Bronchial epithelial cell (primary cell): ENCODE results near the gene P2RY12. TPM values are rescaled to one million over a fixed set of nuclear protein-coding genes. Genes with fewer than 3 reads are reported as not detected.
"Not testable (repeated sequence)": the region's sequence is repeated elsewhere in the genome, so short reads cannot be mapped to it uniquely, and the experiment has no call there.

ENCODE experiments used
- DNase-seq: peaks from one replicate; pipeline ENCODE4 v3.0.0-alpha.2; 2010; ENCODE audit warnings: low read depth
- FAIRE-seq: peaks from 2 replicates; lab custom pipeline; 2011; peaks lifted over from hg19 to GRCh38; lab: Jason Lieb, UNC
- H3K27me3 ChIP-seq: 2 replicates; pipeline ENCODE4 v1.5.1; 2011; ENCODE audit warnings: low read length; ENCODE audit not compliant: control insufficient read depth, insufficient read depth
- H3K36me3 ChIP-seq: 2 replicates; pipeline ENCODE4 v1.5.1; 2011; ENCODE audit warnings: low read length; ENCODE audit not compliant: control insufficient read depth, insufficient read depth
- H3K4me3 ChIP-seq: 2 replicates; pipeline ENCODE4 v1.5.1; 2011; ENCODE audit warnings: mild to moderate bottlenecking, low read depth, low read length, control low read depth
- CTCF ChIP-seq: IDR thresholded peaks from 2 replicates; pipeline ENCODE4 v1.5.1; 2011; ENCODE audit warnings: mild to moderate bottlenecking, moderate library complexity, low read length, control low read depth, inconsistent platforms; ENCODE audit not compliant: insufficient read depth, severe bottlenecking
- total RNA-seq: library from RNA; depleted of rRNA; stranded (reverse); fragments of >200 nt; gene quantifications from 2 replicates; pipeline ENCODE4 v1.2.1, GENCODE V29; 2014

Gene P2RY12
- total RNA-seq, 1 donor from 2014 or later = not detected

GRCh38 chr3:151400341-151400740 is 15.8 kb upstream of the P2RY12 start:
- DNase-seq (peak; percentile 94), FAIRE-seq (no peak)
- no peak overlapping the region for H3K4me3 ChIP-seq
- no peak for TF ChIP-seq CTCF
- H3K27me3 ChIP-seq = no peaks in the 10 kb centered on the region
- no peaks in the 10 kb centered on the region for H3K36me3 ChIP-seq

GRCh38 chr3:151398895-151399294 is 14.3 kb upstream of the P2RY12 start:
- Histone ChIP-seq H3K4me3 (no peak overlapping the region), H3K27me3 (no peaks in the 10 kb centered on the region), H3K36me3 (no peaks in the 10 kb centered on the region)
- FAIRE-seq = no peak
- DNase-seq = no peak
- no peak for TF ChIP-seq CTCF

GRCh38 chr3:151395806-151396205 is 11.3 kb upstream of the P2RY12 start:
- FAIRE-seq (no peak), DNase-seq (peak; percentile 97)
- no peak for TF ChIP-seq CTCF

GRCh38 chr3:151394611-151395010 is 10.1 kb upstream of the P2RY12 start:
- FAIRE-seq (no peak), DNase-seq (peak; percentile 69)
- Histone ChIP-seq H3K4me3 (no peak overlapping the region), H3K36me3 (no peaks in the 10 kb centered on the region), H3K27me3 (no peaks in the 10 kb centered on the region)
- TF ChIP-seq CTCF = no peak

More at GRCh38 chr3:151395806-151396205, 11.3 kb upstream of the P2RY12 start:
- H3K4me3 ChIP-seq = no peak overlapping the region
- H3K27me3 ChIP-seq = no peaks in the 10 kb centered on the region
- H3K36me3 ChIP-seq = no peaks in the 10 kb centered on the region

- no peak for TF ChIP-seq CTCF
- Histone ChIP-seq H3K27me3 (no peaks in the 10 kb centered on the region), H3K4me3 (no peak overlapping the region), H3K36me3 (no peaks in the 10 kb centered on the region)
- FAIRE-seq (no peak), DNase-seq (no peak)
These were observed 9.4 kb upstream of the P2RY12 start for GRCh38 chr3:151393941-151394340.

GRCh38 chr3:151393146-151393830 is 8.7 kb upstream of the P2RY12 start:
- no peak for FAIRE-seq
- no peak for TF ChIP-seq CTCF
- Histone ChIP-seq H3K36me3 (no peaks in the 10 kb centered on the region), H3K27me3 (no peaks in the 10 kb centered on the region), H3K4me3 (no peak overlapping the region)
- DNase-seq = no peak

- not testable (repeated sequence) for H3K27me3 ChIP-seq, DNase-seq, H3K36me3 ChIP-seq, H3K4me3 ChIP-seq, FAIRE-seq
These were observed 7.6 kb upstream of the P2RY12 start for GRCh38 chr3:151392191-151392590.
